Muscle layer of colon (tissue), 2 donors: ENCODE results near the gene MUS81.

ENCODE experiments used
- H3K27ac ChIP-seq: one replicate; pipeline ENCODE4 v1.7.0; 2013; ENCODE audit warnings: low read depth, mild to moderate bottlenecking, low read length, moderate library complexity
- H3K27me3 ChIP-seq, 2 donors: one replicate each; pipeline ENCODE4 v1.7.0; 2013; ENCODE audit warnings: low read length in 2 of 2, mild to moderate bottlenecking in 2 of 2; ENCODE audit not compliant: insufficient read depth in 2 of 2, control insufficient read depth in 1 of 2
- H3K36me3 ChIP-seq: one replicate; pipeline ENCODE4 v1.7.0; 2013; ENCODE audit warnings: mild to moderate bottlenecking, low read length; ENCODE audit not compliant: insufficient read depth
- H3K4me1 ChIP-seq: one replicate; pipeline ENCODE4 v1.7.0; 2013; ENCODE audit warnings: mild to moderate bottlenecking, low read length; ENCODE audit not compliant: insufficient read depth
- H3K4me3 ChIP-seq, 2 donors: one replicate each; pipeline ENCODE4 v1.7.0; 2013; ENCODE audit warnings: low read length in 2 of 2, low read depth in 1 of 2, mild to moderate bottlenecking in 1 of 2, moderate library complexity in 1 of 2
- H3K9ac ChIP-seq: one replicate; pipeline ENCODE4 v1.7.0; 2013; ENCODE audit warnings: low read length
- H3K9me3 ChIP-seq: one replicate; pipeline ENCODE4 v1.7.0; 2013; ENCODE audit warnings: mild to moderate bottlenecking, low read length
- donor health status: abdominal sarcoma.
- donor health status: Adenocarcinoma of cecum.

Gene MUS81

GRCh38 chr11:65903068-65903481 is 42.8 kb downstream of the MUS81 start:
- no peaks in the 10 kb centered on the region for H3K9me3 ChIP-seq
- H3K4me1 ChIP-seq: peaks cover 4% of the 10 kb centered on the region
- no peaks in the 10 kb centered on the region for H3K36me3 ChIP-seq
- peaks cover 7 to 8% of the 10 kb centered on the region in 2 donors for H3K27me3 ChIP-seq
- no peak overlapping the region for H3K9ac ChIP-seq
- no peak overlapping the region for H3K27ac ChIP-seq
- no peak overlapping the region for H3K4me3 ChIP-seq

- Histone ChIP-seq H3K4me3 (no peak overlapping the region), H3K36me3 (no peaks in the 10 kb centered on the region), H3K27ac (no peak overlapping the region), H3K4me1 (peaks cover 4% of the 10 kb centered on the region), H3K9ac (no peak overlapping the region), H3K27me3 (peaks cover 3 to 8% of the 10 kb centered on the region in 2 donors), H3K9me3 (no peaks in the 10 kb centered on the region)
Measured at GRCh38 chr11:65903715-65904114, 43.5 kb downstream of the MUS81 start.

- Histone ChIP-seq H3K4me1 (peaks cover 5% of the 10 kb centered on the region), H3K9me3 (no peaks in the 10 kb centered on the region), H3K9ac (no peak overlapping the region), H3K36me3 (no peaks in the 10 kb centered on the region), H3K4me3 (no peak overlapping the region), H3K27me3 (no peaks in the 10 kb centered on the region), H3K27ac (no peak overlapping the region)
Measured at GRCh38 chr11:65906602-65907001, 46.4 kb downstream of the MUS81 start.

DNA sequence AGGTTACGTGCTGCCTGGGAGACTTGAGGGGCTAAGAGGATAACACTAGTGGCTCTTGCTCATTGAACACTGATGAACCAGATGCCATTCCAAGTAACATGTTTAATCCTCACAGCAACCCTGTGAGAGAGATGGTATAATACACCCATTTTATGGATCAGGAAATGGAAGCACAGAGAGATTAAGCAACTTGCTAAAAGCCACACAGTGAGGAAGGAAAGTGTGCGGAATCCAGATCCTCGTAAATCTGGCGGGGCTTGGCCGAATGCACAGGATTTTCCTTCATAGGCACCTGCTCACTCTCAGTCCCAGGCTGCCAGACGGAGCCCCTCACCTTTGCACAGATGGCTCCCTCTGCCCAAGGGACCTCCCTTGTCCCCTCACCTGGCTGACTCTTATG is 47.6 kb downstream of the MUS81 start:
- H3K9me3 ChIP-seq: no peaks in the 10 kb centered on the region
- H3K4me1 ChIP-seq: peaks cover 12% of the 10 kb centered on the region
- H3K27me3 ChIP-seq: no peaks in the 10 kb centered on the region
- no peaks in the 10 kb centered on the region for H3K36me3 ChIP-seq
- no peak overlapping the region for H3K27ac ChIP-seq
- H3K9ac ChIP-seq: no peak overlapping the region
- no peak overlapping the region for H3K4me3 ChIP-seq

DNA sequence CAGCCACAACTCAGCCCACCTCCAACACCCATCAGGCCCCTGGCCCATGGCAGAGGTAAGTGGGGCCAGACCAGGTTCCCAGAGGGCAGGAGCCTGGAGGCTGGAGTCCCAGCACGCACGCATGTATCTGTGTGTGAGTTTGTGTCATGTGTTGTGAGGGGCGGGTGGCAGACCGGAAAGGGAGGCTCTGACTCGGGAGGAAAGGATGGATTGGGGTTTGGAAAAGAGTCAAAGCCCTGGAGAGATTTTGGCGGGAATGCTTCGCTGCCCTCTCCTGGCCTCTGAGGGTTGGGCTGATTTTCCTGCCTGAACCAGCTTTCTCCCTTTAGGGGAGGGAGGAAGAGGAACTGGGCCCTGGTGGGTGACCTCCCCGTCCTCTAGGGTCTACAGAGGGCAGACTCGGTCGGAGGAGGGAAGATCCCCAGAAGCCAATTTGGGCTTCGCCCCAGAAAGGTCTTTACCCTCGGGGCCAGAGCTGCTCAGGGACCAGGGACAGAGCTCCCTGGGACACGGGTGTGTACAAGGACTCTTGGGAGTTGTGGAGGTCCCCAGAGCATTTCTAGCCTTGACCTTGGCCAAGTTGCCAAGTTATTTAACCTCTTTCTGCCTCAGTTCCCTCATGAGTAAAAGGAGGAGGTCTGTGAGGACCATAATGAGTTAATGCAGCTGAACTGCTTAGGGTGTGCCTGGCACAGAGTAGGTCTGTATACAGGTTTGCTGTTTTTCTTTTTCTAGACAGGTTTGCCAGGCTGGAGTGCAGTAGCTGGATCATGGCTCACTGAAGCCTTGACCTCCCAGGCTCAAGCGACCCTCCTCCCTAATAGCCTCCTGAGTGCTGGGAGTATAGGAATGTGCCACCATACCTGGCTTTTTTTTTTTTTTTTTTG is 51.7 kb downstream of the MUS81 start:
- no peak overlapping the region for H3K9ac ChIP-seq
- peak overlapping the region in 1 of 2 donors; percentile 5 for H3K4me3 ChIP-seq
- H3K27me3 ChIP-seq: no peaks in the 10 kb centered on the region
- H3K4me1 ChIP-seq: peaks cover 33% of the 10 kb centered on the region
- H3K27ac ChIP-seq: no peak overlapping the region
- H3K36me3 ChIP-seq: no peaks in the 10 kb centered on the region
- no peaks in the 10 kb centered on the region for H3K9me3 ChIP-seq

GRCh38 chr11:65912845-65913244 is 52.6 kb downstream of the MUS81 start:
- Histone ChIP-seq H3K9me3 (no peaks in the 10 kb centered on the region), H3K36me3 (no peaks in the 10 kb centered on the region), H3K4me1 (peaks cover 42% of the 10 kb centered on the region), H3K4me3 (no peak overlapping the region), H3K27ac (no peak overlapping the region), H3K9ac (no peak overlapping the region), H3K27me3 (no peaks in the 10 kb centered on the region)

DNA sequence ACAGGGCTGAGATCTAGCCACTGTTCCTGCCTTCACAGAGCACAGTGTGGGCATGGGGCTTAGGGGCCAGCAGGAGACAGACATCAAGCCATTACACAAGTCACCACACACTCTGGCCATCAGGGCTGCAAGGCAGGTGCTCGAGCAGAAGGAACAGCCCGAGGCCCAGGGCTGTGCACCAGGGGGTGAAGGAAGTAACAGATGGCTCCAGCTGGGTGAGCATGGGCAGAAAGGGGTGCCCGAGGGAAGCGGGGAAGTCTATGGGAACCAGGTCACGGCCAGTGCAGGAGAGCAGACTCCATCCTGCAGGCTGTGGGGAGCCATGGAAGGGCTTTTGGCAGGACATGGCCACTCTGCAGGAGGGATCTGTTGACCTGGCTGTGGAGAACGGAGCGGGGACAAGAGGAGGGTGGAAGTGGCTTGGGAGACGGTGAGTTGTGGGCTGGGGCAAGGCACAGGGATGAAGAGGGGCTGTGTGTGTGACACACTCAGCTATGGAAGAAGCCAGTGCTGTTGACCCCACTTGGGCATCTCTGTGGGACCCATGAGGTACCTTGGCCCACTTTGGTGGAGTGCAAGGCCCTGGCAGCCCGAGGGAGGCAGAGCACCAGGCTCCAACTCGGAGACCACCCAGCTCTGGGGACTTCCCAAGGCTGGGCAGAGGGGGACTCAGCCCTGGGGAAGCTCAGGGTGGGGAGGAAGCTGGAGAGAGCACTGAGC is 55.0 kb downstream of the MUS81 start:
- no peaks in the 10 kb centered on the region for H3K9me3 ChIP-seq
- peaks cover 49% of the 10 kb centered on the region for H3K4me1 ChIP-seq
- no peaks in the 10 kb centered on the region for H3K27me3 ChIP-seq
- H3K9ac ChIP-seq: peak overlapping the region; percentile 42
- H3K36me3 ChIP-seq: no peaks in the 10 kb centered on the region
- H3K27ac ChIP-seq: no peak overlapping the region
- peak overlapping the region in 1 of 2 donors; percentile 10 for H3K4me3 ChIP-seq

- Histone ChIP-seq H3K27me3 (no peaks in the 10 kb centered on the region), H3K4me3 (peak overlapping the region in 1 of 2 donors; percentile 10), H3K9ac (peak overlapping the region; percentile 42), H3K4me1 (peaks cover 55% of the 10 kb centered on the region), H3K9me3 (no peaks in the 10 kb centered on the region), H3K27ac (peak overlapping the region; percentile 61), H3K36me3 (no peaks in the 10 kb centered on the region)
Measured at GRCh38 chr11:65915821-65916251, 55.6 kb downstream of the MUS81 start.
